ENCODE measurements around the gene BCKDHA. TPM values are rescaled to one million over a fixed set of nuclear protein-coding genes. Genes with fewer than 3 reads are reported as not detected.
A peak's percentile ranks its signal among the peaks of the same experiment; 100 is the strongest.

Gene BCKDHA
- total and polyA plus RNA-seq, 5 donors = 21.0 to 50.4 (median 33.4) TPM

DNA sequence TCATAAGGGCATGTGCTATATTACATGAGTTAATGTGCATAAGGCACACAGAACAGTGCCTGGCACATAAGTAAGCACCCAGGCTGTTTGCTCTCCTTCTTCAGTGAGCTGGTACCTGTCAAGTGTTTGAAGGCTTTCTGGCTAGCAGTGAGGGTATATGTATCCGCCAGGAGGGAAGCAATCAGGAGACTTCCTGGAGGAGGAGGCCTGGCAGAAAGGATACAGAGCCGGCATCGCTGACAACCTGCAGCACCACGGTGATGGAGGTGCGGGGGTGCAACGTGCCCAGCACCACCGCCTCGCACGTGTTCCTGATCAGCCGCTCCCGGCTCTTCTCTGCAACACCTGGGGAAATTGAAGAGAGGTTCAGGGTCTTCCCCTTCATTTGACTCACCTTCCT lies 6.0 kb upstream of the BCKDHA start:
- Histone ChIP-seq H3K4me3 (ENCODE audit: low read length) (no peak overlapping the region), H3K27me3 (ENCODE audit: control insufficient read depth, insufficient read depth) (no peaks in the 10 kb centered on the region), H3K27ac (ENCODE audit: low read length) (no peak overlapping the region), H3K9me3 (ENCODE audit: control insufficient read depth, low read length) (no peaks in the 10 kb centered on the region), H3K4me1 (ENCODE audit: control insufficient read depth, insufficient read depth, low read length) (no peaks in the 10 kb centered on the region)
- intact Hi-C loops (cut with DNase I) = no loop called here
- no peak for DNase-seq
- 90% methylated on average over 11 of the region's 11 CpGs for WGBS
- ATAC-seq = no peak

GRCh38 chr19:41392775-41393174 lies 4.8 kb upstream of the BCKDHA start:
- Histone ChIP-seq H3K4me1 (ENCODE audit: control insufficient read depth, insufficient read depth, low read length) (no peaks in the 10 kb centered on the region), H3K27me3 (ENCODE audit: control insufficient read depth, insufficient read depth) (no peaks in the 10 kb centered on the region), H3K9me3 (ENCODE audit: control insufficient read depth, low read length) (no peaks in the 10 kb centered on the region), H3K4me3 (ENCODE audit: low read length) (no peak overlapping the region), H3K27ac (ENCODE audit: low read length) (no peak overlapping the region)
- intact Hi-C loops (cut with DNase I) = no loop called here
- WGBS = 79% methylated on average over 12 of the region's 12 CpGs
- no peak for DNase-seq
- ATAC-seq = no peak

- intact Hi-C loops (cut with DNase I) = no loop called here
- no peaks in the 10 kb centered on the region for H3K27me3 ChIP-seq (ENCODE audit: control insufficient read depth, insufficient read depth)
- no peak overlapping the region for H3K4me3 ChIP-seq (ENCODE audit: low read length)
- DNase-seq (no peak), ATAC-seq (no peak)
- WGBS = 73% methylated on average over 6 of the region's 6 CpGs
- H3K4me1 ChIP-seq (ENCODE audit: control insufficient read depth, insufficient read depth, low read length) = peaks cover 6% of the 10 kb centered on the region
- no peaks in the 10 kb centered on the region for H3K9me3 ChIP-seq (ENCODE audit: control insufficient read depth, low read length)
- no peak overlapping the region for H3K27ac ChIP-seq (ENCODE audit: low read length)
Measured at GRCh38 chr19:41395355-41395754, 2.3 kb upstream of the BCKDHA start.

- WGBS = under 1% methylated on average over 5 of the region's 5 CpGs
- H3K27me3 ChIP-seq (ENCODE audit: control insufficient read depth, insufficient read depth) = no peaks in the 10 kb centered on the region
- DNase-seq (no peak), ATAC-seq (no peak)
- H3K4me1 ChIP-seq (ENCODE audit: control insufficient read depth, insufficient read depth, low read length) = peaks cover 6% of the 10 kb centered on the region
- H3K27ac ChIP-seq (ENCODE audit: low read length) = peak overlapping the region; percentile 89
- intact Hi-C loops (cut with DNase I) = no loop called here
- peak overlapping the region; percentile 98 for H3K4me3 ChIP-seq (ENCODE audit: low read length)
- H3K9me3 ChIP-seq (ENCODE audit: control insufficient read depth, low read length) = no peaks in the 10 kb centered on the region
Measured at GRCh38 chr19:41398050-41398418, 416 bp downstream of the BCKDHA start.

DNA sequence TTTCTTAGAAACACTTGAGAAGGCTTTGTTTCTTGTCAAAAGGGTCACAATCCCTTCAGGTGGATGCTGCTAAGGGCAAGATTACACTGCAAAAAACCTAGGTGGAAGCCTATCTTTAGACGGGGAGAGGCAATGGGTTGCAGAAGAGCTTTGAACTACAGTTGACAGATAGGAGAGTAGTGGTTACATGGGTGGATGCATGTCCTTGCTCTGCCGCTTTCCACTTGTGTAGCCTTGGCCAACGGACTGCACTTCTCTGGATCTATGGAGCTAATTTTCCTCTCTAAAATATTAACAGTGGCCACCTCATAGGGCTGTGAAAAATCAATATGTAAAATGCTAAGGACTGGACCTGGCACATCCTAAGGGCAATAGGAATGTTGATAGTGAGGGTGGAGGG lies 980 bp downstream of the BCKDHA start:
- H3K27me3 ChIP-seq (ENCODE audit: control insufficient read depth, insufficient read depth) = no peaks in the 10 kb centered on the region
- no peak for ATAC-seq
- peak overlapping the region; percentile 98 for H3K4me3 ChIP-seq (ENCODE audit: low read length)
- intact Hi-C loops (cut with DNase I) = no loop called here
- no peak overlapping the region for H3K27ac ChIP-seq (ENCODE audit: low read length)
- no peaks in the 10 kb centered on the region for H3K9me3 ChIP-seq (ENCODE audit: control insufficient read depth, low read length)
- DNase-seq = no peak
- 48% methylated on average over 3 of the region's 3 CpGs for WGBS
- peaks cover 6% of the 10 kb centered on the region for H3K4me1 ChIP-seq (ENCODE audit: control insufficient read depth, insufficient read depth, low read length)

- Histone ChIP-seq H3K27ac (ENCODE audit: low read length) (no peak overlapping the region), H3K9me3 (ENCODE audit: control insufficient read depth, low read length) (no peaks in the 10 kb centered on the region), H3K4me1 (ENCODE audit: control insufficient read depth, insufficient read depth, low read length) (peaks cover 6% of the 10 kb centered on the region), H3K4me3 (ENCODE audit: low read length) (no peak overlapping the region), H3K27me3 (ENCODE audit: control insufficient read depth, insufficient read depth) (no peaks in the 10 kb centered on the region)
- DNase-seq = no peak
- intact Hi-C loops (cut with DNase I) = no loop called here
- ATAC-seq = no peak
- WGBS = 89% methylated on average over 3 of the region's 3 CpGs
Measured at GRCh38 chr19:41399091-41399490, 1.5 kb downstream of the BCKDHA start.

- intact Hi-C loops (cut with DNase I) = no loop called here
- Histone ChIP-seq H3K4me3 (ENCODE audit: low read length) (no peak overlapping the region), H3K27me3 (ENCODE audit: control insufficient read depth, insufficient read depth) (no peaks in the 10 kb centered on the region), H3K9me3 (ENCODE audit: control insufficient read depth, low read length) (no peaks in the 10 kb centered on the region), H3K27ac (ENCODE audit: low read length) (no peak overlapping the region), H3K4me1 (ENCODE audit: control insufficient read depth, insufficient read depth, low read length) (peaks cover 6% of the 10 kb centered on the region)
- DNase-seq = no peak
- no peak for ATAC-seq
- WGBS = 92% methylated on average over 2 of the region's 2 CpGs
Measured at GRCh38 chr19:41399525-41399924, 1.9 kb downstream of the BCKDHA start.

DNA sequence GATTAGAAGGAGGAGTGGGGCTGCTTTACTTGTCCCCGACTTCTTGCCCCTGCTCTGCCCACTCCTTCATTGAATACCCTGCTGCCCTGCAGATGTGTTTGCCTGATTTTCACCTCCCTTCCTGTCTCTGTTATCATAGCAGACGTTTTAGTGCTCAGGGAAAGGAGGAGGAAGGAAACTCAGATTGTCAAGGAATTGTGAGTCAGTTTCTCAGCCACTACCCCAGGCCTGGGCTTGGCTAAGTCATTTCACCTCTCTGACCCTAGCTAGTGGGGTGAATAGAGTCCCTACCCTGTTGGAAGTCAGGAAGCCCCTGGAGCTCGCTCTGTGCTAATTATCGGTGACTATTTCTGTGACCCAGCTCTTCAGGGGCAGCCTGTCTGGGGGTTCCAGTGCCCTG lies 3.9 kb downstream of the BCKDHA start:
- peaks cover 6% of the 10 kb centered on the region for H3K4me1 ChIP-seq (ENCODE audit: control insufficient read depth, insufficient read depth, low read length)
- intact Hi-C loops (cut with DNase I) = no loop called here
- no peak overlapping the region for H3K4me3 ChIP-seq (ENCODE audit: low read length)
- peak overlapping the region; percentile 28 for H3K27ac ChIP-seq (ENCODE audit: low read length)
- 52% methylated on average over 4 of the region's 4 CpGs for WGBS
- no peak for DNase-seq
- ATAC-seq = peak in 1 of 2 donors; percentile 54
- no peaks in the 10 kb centered on the region for H3K27me3 ChIP-seq (ENCODE audit: control insufficient read depth, insufficient read depth)
- H3K9me3 ChIP-seq (ENCODE audit: control insufficient read depth, low read length) = no peaks in the 10 kb centered on the region

- WGBS = 68% methylated on average over 3 of the region's 3 CpGs
- ATAC-seq (no peak), DNase-seq (no peak)
- Histone ChIP-seq H3K9me3 (ENCODE audit: control insufficient read depth, low read length) (no peaks in the 10 kb centered on the region), H3K27ac (ENCODE audit: low read length) (no peak overlapping the region), H3K4me1 (ENCODE audit: control insufficient read depth, insufficient read depth, low read length) (peaks cover 6% of the 10 kb centered on the region), H3K4me3 (ENCODE audit: low read length) (no peak overlapping the region), H3K27me3 (ENCODE audit: control insufficient read depth, insufficient read depth) (no peaks in the 10 kb centered on the region)
- intact Hi-C loops (cut with DNase I) = no loop called here
Measured at GRCh38 chr19:41402010-41402409, 4.4 kb downstream of the BCKDHA start.

DNA sequence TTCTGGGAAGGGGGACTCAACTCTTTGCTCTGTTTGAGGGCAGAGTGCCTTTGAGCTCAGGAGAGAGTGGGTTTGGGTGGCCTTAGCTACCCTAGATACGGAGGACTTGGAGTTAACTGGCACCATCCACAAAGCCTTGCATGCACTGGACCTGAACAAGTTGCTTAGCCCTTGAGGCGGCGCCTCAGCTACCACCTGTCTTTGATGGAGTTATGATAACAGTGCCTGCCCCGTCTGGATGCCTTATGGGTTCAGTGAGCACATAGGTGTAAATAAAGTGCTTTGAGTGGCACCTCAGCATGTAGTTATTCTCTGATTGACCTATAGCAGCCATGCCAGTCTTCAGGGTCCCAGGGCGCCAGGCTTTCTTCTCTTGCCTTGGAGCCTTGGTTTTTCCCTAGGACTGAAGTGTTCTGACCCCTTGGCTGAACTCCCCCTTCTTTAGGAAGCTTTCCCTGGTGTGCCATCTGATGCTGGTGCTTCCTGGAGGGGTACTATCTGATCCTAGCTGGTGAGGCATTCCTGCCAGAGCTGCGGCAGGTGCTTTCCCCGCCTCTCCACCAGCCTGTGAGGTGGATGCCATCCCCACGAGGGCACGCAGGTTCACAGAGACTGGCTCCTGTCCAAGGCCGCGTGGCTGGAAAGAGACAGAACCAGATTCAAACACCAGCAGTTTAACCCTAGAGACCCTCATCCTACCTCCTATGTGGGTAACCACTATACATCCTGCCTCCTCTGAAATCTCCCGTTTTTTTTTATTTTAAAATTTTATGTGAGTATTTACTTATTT lies 5.8 kb downstream of the BCKDHA start:
- no peaks in the 10 kb centered on the region for H3K9me3 ChIP-seq (ENCODE audit: control insufficient read depth, low read length)
- H3K27me3 ChIP-seq (ENCODE audit: control insufficient read depth, insufficient read depth) = no peaks in the 10 kb centered on the region
- 61% methylated on average over 12 of the region's 12 CpGs for WGBS
- DNase-seq (no peak), ATAC-seq (no peak)
- H3K27ac ChIP-seq (ENCODE audit: low read length) = peak overlapping the region; percentile 22
- H3K4me1 ChIP-seq (ENCODE audit: control insufficient read depth, insufficient read depth, low read length) = peaks cover 8% of the 10 kb centered on the region
- no peak overlapping the region for H3K4me3 ChIP-seq (ENCODE audit: low read length)
- intact Hi-C loops (cut with DNase I) = no loop called here

- 63% methylated on average over 6 of the region's 6 CpGs for WGBS
- intact Hi-C loops (cut with DNase I) = no loop called here
Measured at GRCh38 chr19:41405776-41406175, 8.2 kb downstream of the BCKDHA start.

DNA sequence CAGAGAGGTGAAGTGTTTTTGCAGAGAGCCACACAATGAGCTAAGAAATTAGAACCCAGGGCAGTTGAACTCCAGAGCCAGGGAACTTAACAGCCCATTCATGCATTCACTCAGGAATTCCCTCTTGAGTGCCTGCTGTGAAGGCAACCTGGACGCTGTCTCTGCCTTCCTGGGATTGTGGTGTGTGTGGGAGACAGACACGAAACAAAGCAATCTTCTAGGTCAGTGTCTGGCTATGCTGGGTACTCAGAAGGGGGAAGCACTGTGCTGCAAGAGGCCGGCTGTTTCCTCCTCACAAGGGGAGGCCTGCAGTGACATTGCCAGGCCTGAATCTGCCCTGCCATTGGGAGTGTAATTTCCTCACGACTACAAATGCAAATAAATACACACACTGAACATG lies 9.7 kb downstream of the BCKDHA start:
- WGBS = 37% methylated on average over 4 of the region's 4 CpGs
- ATAC-seq (peak; percentile 25 to 48), DNase-seq (peak in 1 of 3 donors; percentile 77)
- peak overlapping the region; percentile 30 for H3K27ac ChIP-seq (ENCODE audit: low read length)
- H3K27me3 ChIP-seq (ENCODE audit: control insufficient read depth, insufficient read depth) = no peaks in the 10 kb centered on the region
- intact Hi-C loops (cut with DNase I) = no loop called here
- H3K4me1 ChIP-seq (ENCODE audit: control insufficient read depth, insufficient read depth, low read length) = peaks cover 26% of the 10 kb centered on the region
- no peak overlapping the region for H3K4me3 ChIP-seq (ENCODE audit: low read length)
- H3K9me3 ChIP-seq (ENCODE audit: control insufficient read depth, low read length) = no peaks in the 10 kb centered on the region

More at GRCh38 chr19:41405776-41406175, 8.2 kb downstream of the BCKDHA start:
- H3K27me3 ChIP-seq (ENCODE audit: control insufficient read depth, insufficient read depth) = no peaks in the 10 kb centered on the region
- H3K4me1 ChIP-seq (ENCODE audit: control insufficient read depth, insufficient read depth, low read length) = peaks cover 15% of the 10 kb centered on the region
- ATAC-seq (peak; percentile 42 to 76), DNase-seq (peak in 2 of 3 donors; percentile 33 to 54)
- no peak overlapping the region for H3K4me3 ChIP-seq (ENCODE audit: low read length)
- no peaks in the 10 kb centered on the region for H3K9me3 ChIP-seq (ENCODE audit: control insufficient read depth, low read length)
- peak overlapping the region; percentile 23 for H3K27ac ChIP-seq (ENCODE audit: low read length)

Data from right cardiac atrium (tissue), 5 donors.